ENCODE data around the gene PACRG.
A peak's percentile ranks its signal among the peaks of the same experiment; 100 is the strongest.

The PACRG gene

DNA sequence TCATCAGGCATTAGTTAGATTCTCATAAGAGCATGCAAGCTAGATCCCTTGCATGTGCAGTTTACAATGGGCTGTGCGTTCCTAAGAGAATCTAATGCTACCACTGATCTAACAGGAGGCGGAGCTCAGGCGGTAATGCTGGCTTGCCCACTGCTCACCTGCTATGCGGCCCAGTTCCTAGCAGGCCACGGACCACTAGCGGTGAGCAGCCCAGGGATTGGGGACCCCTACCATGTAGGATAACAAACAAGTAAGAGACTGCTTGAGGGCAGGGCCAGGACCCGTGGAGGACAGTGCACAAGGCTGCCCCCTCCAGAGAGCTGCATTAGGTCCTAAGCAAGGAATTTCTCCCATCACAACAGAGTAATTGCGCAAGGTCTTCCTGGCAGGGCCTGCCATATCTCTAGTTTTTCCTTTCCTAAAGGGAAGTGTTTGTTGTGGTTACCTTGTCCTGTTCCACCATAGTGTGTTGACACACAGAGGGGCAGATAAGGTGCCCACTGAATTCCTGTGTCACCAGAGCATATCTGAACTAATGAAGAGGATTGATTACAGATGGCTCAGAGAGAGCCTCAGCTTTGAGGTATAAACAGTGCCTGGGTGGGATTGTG lies 58.0 kb downstream of the PACRG start:
- FAIRE-seq, result no peak

DNA sequence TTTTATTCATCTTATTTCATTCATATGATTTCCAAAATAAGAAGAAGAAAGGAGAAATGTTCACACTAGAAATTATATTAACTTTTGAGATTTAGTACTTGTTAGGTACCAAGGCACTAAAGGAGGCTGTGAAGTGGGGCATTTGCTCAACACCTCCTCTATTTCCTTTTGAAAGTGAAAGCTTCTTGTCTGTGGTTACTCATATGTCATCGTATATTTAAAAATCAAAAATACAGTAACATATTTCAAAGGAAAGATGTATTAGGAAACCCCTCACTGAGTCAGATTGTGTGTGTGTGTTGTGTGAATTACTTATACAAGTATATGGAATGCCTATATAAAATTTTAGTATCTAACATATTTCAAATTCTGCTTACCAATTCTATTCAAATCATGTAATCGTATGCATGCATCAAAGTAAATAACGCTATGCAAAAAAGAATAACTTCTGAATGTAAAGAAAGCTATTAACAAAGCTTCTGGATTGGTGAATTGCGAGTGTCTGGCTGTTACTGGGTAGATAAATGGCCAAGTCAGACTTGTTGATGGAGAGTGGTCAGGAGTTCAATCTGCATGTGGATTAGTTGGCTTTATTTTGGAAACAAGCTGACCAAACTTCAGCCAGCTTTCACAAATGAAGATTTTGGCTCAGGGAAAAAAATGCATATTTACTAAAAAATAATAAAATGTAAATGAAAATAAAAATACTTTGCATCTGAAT lies 70.9 kb downstream of the PACRG start:
- no peak for FAIRE-seq

DNA sequence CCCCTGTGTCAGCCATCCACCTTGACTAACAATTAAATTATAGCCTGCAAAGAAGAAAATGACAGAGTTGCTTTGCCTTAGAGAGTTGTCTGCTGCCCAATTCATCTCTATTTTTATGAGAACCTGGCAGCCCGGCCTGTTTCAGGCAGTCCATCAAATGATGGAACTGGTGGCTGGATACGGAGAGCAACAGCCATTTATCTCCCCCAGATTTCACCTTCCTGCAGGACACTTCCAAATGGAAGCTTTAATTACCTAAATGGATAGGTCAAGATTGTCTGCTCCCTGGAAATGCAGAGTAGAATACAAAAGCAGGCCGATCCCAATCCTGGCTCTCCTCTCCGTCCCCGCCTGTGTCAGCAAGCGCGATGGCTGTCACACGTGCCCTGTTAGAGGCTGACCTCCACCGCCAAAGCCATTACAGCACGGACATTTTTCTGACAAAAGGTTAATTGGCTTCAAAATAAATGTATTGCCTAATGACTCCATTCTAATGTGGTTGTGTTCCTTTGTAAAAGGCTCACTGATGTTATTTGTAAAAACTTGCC lies 86.7 kb downstream of the PACRG start:
- no peak for FAIRE-seq

DNA sequence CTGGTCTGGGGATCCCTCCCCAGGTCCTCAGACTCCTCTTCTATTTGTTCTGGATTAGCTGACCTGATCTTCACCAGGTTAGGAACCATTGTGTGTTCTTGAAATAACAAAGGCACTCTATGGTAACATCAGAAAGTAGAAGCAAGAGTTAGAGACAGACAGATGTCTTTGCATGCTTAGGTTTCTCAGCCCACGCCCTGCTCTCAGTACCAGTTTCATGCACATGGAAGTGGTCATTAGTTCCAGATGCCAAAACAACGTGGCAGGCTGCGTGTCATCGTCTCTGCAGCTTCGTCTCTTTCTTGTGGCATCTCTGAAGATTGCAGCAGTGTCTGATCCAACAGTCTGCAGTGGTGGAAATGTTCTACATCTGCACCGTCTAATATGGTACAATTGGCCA lies 89.4 kb downstream of the PACRG start:
- FAIRE-seq, result no peak

DNA sequence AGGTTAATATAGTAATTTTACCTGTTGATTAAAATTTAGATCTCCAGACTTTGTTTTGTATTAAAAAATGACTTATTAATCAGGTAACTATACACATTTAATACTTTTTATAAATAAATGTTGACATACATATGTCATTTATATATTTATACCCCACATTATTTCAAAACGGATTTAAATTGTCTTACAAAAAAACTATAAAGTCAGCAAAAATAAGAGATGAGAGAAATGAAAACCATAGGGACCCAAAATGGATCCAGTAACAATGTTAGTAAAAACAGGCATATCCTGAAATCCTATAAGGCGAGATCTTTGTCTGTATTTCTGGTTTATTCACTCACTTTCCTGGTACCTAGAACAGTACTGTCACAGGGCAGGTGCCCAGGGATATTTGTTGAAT lies 91.5 kb downstream of the PACRG start:
- FAIRE-seq, result no peak

DNA sequence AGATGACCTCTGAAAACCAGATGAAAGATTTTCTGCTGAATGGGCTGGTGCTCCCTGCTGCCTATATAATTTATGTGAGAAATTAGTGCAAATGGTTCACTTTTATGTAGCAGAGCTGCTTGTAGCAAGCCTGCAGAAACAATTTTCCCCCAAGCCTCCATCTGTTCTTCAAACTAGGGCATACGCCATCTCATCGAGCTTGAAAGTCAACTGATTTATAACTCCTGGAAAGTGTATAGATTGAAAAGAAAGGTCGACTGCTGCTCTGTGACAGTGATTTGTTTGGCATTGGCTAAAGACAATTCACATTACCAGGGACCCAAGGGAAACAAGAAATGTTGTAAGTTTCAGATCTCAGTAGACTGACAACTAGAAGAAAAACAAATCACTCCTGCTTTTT lies 93.3 kb downstream of the PACRG start:
- FAIRE-seq, result no peak

DNA sequence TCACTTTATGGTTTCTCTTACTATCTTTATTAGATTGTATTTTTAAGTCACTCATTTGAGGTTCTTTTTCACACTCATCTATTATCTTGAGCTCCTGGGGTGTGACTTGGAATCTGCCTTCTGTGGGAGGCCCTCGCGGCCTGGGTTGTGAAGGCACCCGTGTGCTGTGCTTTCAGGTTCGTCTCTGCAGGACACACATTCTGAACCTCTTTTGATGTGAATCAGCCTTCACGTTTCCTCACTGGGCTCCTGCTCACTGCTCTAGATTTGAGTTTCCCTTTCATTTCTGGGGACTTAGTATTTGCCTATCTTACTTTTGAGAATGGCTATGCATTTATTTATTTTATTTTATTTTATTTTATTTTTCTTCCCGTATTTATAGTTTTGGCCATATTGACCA lies 97.8 kb downstream of the PACRG start:
- no peak for FAIRE-seq

DNA sequence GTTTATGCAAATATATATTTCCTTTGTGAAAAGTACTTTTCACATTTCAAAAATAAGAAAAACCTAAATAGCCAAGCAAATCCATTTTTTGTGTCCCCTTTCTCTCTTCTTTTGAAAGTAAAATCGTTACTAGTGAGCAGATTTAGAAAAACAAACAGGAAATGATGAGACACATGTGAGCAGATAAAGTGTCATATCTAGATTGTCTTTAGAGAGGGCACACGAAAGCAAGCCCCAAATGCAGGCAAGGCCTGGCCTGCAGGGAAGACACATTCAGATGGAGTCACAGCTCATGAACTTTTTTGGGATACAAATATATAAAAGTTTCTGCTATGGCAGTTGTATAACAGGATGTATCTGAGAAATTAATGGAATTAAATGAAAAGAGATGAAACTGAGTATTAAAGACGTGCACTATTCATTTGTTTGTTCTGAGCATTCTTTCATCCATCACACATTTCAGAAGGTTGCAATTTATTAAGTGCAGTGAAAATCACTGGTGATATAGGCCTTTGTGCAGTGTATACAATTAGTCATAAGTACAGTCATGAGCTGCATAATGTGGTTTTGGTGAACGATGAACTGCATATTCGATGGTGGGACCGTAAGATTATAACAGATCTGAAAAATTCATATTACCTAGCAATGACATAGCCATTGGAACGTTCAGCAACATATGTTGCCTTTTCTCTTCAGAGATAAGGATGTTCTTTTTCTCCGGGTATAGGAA lies 101.4 kb downstream of the PACRG start:
- FAIRE-seq, result peak; percentile 60

DNA sequence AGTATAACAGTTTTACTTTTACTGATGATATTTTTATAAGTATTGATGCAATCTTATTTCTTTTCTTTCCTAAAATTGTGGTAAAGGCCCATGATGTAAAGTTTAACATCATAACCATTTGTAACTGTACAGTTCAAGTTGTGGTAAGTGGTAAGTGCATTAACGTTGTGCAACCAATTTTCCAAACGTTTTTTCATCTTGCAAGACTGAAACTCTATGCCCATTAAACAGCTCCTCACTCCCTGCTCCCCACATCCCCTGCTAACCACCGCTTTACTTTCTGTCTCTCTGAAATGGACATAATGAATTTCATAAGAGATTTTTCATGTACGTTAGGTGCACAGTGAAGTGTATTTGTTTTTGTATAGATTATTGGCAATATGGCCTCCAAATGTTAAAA lies 106.0 kb downstream of the PACRG start:
- FAIRE-seq, result no peak

DNA sequence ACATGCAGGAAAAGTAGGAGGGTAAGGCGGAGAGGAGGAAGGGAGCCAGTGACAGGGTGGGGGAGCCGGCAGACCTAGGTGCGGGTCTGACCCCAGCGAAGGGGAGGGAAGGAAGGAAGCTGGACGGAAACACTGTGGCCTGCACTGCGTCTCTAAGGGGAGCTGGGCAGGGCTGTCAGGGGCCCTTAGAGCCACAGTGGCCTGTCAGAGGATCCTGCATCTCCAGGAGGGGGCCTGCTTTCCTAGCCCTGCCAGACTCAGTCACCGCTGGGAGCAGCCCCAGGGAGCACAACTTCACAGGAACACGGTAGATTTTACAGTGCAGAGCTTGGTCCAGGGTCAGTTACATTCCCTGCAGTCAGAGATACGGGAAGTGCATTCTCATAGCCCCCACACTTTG lies 118.2 kb downstream of the PACRG start:
- no peak for FAIRE-seq

DNA sequence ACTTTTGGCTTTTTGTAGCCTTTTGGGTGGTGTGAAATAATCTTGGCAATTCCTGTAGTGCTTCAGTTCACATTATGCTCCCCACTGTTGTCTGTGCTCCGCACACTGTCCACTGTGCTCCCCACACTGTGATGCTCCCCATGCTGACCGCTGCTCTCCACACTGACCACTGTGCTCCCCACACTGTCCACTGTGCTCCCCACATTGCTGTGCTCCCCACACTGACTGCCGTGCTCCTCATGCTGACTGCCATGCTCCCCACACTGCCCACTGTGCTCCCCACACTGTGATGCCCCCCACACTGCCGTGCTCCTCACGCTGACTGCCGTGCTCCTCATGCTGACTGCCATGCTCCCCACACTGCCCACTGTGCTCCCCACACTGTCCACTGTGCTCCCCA lies 118.9 kb downstream of the PACRG start:
- no peak for FAIRE-seq

DNA sequence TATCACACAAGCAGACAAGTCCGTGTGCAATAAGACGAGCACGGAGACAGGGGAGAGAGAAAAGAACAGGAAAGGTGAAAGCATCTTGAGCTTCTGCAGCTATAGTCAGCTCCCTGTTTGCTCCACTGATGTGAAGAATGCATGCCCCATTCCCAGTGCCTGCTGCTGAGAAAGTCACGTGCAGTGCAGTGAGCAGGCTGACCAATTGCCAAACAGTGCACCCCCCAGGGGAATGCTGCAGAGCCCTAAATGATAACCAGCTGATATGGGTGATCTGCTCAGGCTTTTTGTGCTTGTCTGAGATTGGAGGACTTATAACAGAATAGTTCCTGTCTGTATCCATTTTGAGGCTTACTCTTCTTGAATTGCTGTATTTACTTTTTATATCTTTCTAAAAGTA lies 121.5 kb downstream of the PACRG start:
- no peak for FAIRE-seq

DNA sequence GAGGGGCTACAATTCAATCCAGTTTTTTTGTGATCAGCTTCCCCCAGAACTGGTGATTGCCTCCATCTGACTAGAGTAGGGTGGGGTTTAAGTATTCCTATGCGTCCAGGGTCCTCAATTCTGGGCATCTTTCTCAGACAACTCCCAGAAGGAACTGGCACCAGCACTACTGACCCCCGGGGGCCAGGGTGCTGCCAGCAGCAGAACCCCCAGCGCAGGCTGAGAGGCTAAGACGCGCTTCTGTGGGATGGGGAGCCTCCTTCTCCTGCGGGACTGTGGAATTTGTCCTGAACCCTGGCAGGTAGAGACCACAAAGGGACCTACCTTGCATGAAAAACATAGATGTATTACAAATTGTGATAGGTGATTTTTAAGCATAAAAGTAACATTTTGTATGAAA lies 124.4 kb downstream of the PACRG start:
- no peak for FAIRE-seq

DNA sequence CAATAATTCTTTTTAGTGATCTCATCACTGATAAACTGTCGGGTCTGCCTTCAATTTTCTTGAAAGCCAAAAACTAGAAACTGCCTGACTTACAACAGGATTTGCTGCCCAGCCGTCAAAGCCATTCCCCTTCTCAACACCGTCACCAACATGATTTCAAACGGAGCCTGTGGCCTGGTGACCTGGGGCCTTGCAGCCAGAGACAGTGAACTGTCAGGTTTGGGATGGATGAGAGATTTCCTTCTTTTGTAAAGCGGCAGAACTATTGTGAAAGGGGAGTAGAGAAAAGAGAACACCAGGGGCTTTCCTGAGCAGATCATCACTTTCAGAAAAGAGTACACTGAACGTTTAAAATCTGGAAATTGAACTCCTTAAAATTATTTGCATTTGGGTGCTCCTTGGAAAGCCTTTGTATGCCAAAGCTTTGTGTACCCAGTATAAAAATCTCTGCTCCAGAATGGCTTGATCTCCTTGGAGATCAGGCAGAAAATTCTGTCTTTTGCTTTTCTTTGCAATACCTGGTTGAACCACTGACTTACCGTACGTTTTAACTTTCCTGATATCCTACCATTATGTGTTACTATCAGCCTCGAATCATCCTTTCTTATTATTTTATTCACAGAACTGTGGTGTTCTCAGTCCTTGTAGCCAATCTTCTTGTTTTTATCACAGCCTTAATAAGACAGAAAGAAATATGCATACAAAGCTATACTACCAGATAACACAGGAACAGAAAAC lies 125.2 kb downstream of the PACRG start:
- FAIRE-seq, result no peak

DNA sequence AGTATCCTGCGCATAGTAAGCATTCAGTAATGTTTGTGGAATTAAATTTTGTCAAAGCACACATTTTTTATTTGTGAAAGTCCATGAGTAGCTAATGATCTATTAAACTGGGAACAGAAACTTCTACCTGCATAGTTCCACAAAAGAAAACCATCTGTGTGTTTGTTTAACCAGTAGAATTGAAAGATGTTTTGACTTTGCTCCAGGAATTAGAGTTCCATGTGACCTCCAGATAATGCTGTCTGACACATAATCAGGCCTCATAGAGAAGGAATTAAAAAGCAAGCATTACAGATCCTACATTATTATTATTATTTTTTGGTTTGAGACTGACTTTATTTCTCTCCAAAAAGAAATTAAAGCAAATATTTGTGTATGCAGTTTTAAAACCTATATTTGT lies 126.5 kb downstream of the PACRG start:
- no peak for FAIRE-seq

DNA sequence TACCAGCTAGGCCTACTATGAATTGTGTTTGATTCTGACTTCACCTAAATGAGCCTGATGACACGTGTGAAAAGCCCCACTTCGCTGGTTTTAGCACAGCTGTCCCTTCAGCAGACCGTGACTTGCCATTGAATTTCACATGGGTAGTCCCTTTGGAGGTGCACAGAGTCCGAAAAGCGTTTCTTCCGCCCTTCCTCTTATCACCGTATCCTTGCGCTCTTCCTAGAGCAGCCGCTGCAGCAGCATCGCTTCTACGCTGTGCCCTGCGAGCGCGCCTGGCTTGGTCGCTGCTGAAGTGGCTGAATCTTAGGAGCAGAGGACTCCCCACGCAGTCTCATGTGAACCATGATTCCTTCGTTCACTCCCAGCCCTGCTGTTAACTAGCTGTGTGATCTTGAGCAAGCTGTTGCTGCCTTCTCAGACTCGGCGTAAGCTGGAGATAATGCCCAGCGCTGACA lies 127.0 kb downstream of the PACRG start:
- no peak for FAIRE-seq

DNA sequence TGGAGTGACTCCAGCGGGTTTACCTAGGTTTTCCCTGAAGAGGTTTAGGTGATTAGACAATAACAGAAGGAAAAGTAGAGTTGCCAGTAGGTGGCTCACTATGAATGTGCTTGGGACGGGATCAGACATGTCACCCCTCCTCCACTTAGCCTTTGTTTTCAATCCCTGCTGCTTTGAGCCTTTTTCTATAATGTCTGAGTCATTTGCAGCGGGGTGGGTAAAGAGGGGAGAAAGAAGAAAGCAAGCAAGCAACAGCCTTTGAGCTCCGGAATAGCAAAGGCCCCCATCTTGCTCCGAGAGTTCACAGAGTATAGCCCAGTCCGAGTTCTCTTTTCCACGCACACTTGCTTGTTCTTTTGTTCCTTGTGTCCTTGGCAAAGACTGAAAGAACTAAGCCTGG lies 129.1 kb downstream of the PACRG start:
- peak; percentile 86 for FAIRE-seq

DNA sequence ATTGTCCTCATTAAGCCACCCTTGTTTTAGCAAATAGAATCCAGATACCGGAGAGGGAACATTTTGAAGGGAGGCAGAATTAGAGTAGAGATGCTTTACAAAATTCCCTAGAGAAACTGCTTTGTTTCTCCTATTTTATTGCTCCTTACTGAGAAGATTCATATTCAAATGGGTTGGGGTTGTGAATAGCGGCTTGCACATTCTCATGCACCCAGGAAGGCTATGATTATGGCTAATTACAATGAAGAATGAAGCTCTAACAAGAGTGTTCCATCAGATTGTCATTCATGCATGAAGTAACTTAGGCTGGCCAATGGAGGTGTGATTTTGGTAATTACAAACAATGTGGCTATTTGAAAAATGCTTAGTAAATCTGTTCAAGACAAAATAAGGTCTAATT lies 129.6 kb downstream of the PACRG start:
- FAIRE-seq, result no peak

DNA sequence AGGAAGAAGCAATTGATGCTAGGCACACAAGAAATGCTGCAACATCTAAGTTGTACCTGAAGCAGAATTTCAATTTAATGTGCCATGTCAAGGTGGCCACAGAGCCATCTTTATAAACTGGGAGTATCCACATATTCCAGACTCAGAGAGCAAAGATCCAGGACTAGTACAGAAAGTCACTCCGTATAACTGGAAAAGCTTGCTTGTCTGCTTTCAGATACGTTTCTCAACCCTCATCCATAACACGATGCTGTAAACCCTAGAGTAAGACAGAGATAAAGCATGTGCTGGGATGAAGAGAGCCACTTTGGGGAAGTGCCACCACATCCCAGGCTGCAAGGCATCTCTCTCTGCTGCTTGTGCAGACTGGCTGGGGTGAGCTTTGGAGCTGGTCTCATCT lies 134.7 kb downstream of the PACRG start:
- no peak for FAIRE-seq

DNA sequence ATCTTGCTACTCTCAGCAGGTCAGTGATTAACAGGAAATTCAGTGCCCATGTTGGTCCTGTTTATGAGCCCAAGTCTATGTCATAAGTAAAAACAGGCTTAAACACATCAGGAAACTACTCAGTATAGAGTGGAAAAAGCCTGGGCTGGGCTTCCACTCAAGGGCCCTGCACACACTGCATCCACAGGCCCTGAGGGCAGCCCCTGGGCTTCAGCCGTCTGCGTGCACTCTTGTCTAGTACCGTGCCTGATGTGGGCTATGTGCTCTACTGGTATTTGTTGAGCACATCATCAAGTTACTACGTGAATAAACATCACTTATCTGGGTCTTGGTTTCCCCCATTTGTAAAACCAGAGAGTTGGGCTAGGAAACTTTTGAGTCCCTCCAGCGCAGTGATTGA lies 135.2 kb downstream of the PACRG start:
- no peak for FAIRE-seq

DNA sequence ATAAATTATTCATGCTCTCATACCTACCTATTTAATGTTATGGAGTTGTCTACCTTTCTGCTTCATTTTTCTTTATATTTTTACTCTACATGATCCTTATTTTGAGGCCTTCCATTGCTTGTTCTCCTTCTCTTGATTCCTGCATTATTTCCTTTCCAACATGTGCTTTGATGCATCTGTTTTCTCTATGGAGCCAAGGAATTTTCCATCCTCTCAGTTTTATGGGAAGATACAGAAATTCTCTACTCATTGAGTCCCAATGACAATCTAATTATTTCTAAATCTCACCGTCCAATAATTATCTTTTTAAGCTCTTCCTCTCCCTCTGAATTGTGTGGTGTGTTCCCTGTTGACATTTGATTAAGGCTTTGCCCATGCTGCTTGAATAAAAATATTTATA lies 136.0 kb downstream of the PACRG start:
- no peak for FAIRE-seq

DNA sequence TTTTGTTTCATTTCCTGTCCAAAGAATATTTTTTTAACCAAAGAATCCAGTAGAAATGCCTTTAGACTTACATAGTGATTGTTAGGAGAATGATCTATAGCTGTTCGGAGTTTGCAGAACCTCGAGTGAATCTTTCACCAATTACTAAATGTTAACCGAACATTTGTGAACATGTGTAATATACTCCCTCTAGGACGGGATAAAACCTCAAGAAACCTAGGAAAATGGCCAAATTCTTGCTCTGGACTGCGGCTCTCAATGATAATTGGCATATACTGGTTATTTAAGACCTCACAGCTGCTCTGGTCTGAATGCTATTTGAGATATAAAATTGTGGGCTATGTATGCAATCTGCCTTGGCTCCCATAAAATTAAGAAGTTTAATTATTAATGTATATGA lies 137.1 kb downstream of the PACRG start:
- no peak for FAIRE-seq

DNA sequence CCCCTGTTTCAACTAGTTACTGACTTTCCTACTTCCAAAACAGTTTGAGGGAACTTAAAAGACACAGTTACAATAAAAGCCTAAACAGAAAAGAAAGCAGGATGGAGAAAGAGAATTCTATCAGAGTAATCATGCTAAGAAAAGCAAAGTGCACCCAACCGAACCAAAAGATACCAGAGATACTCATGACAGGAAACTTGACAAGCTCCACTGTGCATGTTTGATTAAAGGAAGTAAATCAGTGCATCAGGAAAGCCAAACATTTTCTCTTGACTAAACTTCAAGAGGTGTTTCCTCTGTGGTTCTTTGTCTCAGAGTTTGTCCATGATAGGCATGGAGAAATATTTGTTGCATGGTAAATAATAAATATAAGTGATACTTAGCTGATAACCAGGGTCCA lies 138.9 kb downstream of the PACRG start:
- FAIRE-seq, result no peak

Measured in islet of Langerhans (tissue), 1 donor.